GM23338 (cell line): Measurements from ENCODE around the gene LANCL3. TPM values are rescaled to one million over a fixed set of nuclear protein-coding genes. Genes with fewer than 3 reads are reported as not detected.

ENCODE experiments used
- ATAC-seq: fragments of 200-7000 bp; cut with Tn5 transposase; 3 replicates; pipeline ENCODE4 v1.9.1; 2020
- DNase-seq: peaks from one replicate; pipeline ENCODE4 v3.0.0-alpha.2; 2015; ENCODE audit warnings: low spot score
- H2AFZ ChIP-seq: fragments of 200-600 bp; sonication (generic); 2 replicates; pipeline ENCODE4 v1.8.0; 2016; ENCODE audit warnings: antibody characterized with exemption, mild to moderate bottlenecking, moderate library complexity
- H3F3A ChIP-seq: fragments of 200-600 bp; sonication (generic); replicated peaks from 2 replicates; pipeline ENCODE4 v1.8.0; 2017; ENCODE audit warnings: antibody characterized with exemption, mixed run types, low read depth
- H3K27ac ChIP-seq: fragments of 200-600 bp; sonication (generic); 2 replicates; pipeline ENCODE4 v1.6.1; 2016; ENCODE audit warnings: low read depth
- H3K27me3 ChIP-seq: fragments of 200-600 bp; sonication (generic); 2 replicates; pipeline ENCODE4 v1.8.0; 2016; ENCODE audit warnings: mild to moderate bottlenecking, mixed run types, moderate library complexity; ENCODE audit not compliant: insufficient read depth
- H3K36me3 ChIP-seq: fragments of 200-600 bp; sonication (generic); 2 replicates; pipeline ENCODE4 v1.8.0; 2016; ENCODE audit warnings: mild to moderate bottlenecking; ENCODE audit not compliant: insufficient read depth
- H3K4me1 ChIP-seq: fragments of 200-600 bp; sonication (generic); 2 replicates; pipeline ENCODE4 v1.8.0; 2016; ENCODE audit warnings: mild to moderate bottlenecking, moderate library complexity; ENCODE audit not compliant: insufficient read depth
- H3K4me2 ChIP-seq: fragments of 200-600 bp; sonication (generic); 2 replicates; pipeline ENCODE4 v1.7.1; 2017; ENCODE audit warnings: mixed run types
- H3K4me3 ChIP-seq: fragments of 200-600 bp; sonication (generic); 2 replicates; pipeline ENCODE4 v1.6.1; 2016; ENCODE audit warnings: mixed run types
- H3K79me2 ChIP-seq: fragments of 200-600 bp; sonication (generic); replicated peaks from 2 replicates; pipeline ENCODE4 v1.8.0; 2017; ENCODE audit warnings: mild to moderate bottlenecking; ENCODE audit not compliant: insufficient read depth
- H3K9me2 ChIP-seq: fragments of 200-600 bp; sonication (generic); 2 replicates; pipeline ENCODE4 v1.8.0; 2017; ENCODE audit not compliant: insufficient read depth
- H4K20me1 ChIP-seq: fragments of 200-600 bp; sonication (generic); replicated peaks from 2 replicates; pipeline ENCODE4 v1.8.0; 2017; ENCODE audit warnings: mild to moderate bottlenecking; ENCODE audit not compliant: insufficient read depth
- H3K27ac Mint-ChIP-seq: 2 replicates; pipeline ENCODE4 v1.8.0; 2020; ENCODE audit warnings: inconsistent platforms, mild to moderate bottlenecking, moderate library complexity, mixed read lengths
- H3K27me3 Mint-ChIP-seq: 3 replicates; pipeline ENCODE4 v1.8.0; 2022; ENCODE audit warnings: low read depth, mild to moderate bottlenecking, moderate library complexity, mixed read lengths, inconsistent platforms; ENCODE audit not compliant: insufficient read depth, poor library complexity
- H3K36me3 Mint-ChIP-seq: 3 replicates; pipeline ENCODE4 v1.8.0; 2021; ENCODE audit warnings: low read depth, mild to moderate bottlenecking, inconsistent platforms, moderate library complexity, mixed read lengths
- H3K4me1 Mint-ChIP-seq: 3 replicates; pipeline ENCODE4 v1.8.0; 2020; ENCODE audit warnings: mild to moderate bottlenecking, inconsistent platforms, mixed read lengths
- H3K4me3 Mint-ChIP-seq: 3 replicates; pipeline ENCODE4 v1.8.0; 2021; ENCODE audit warnings: moderate library complexity, mild to moderate bottlenecking, inconsistent platforms, mixed read lengths
- H3K9me3 Mint-ChIP-seq: 3 replicates; pipeline ENCODE4 v1.8.0; 2020; ENCODE audit warnings: moderate library complexity, mild to moderate bottlenecking, inconsistent platforms, mixed read lengths
- CREB1 ChIP-seq: fragments of 250-450 bp; sonication (Bioruptor Pico); IDR thresholded peaks from 2 replicates; pipeline ENCODE4 v1.5.0; 2020; ENCODE audit warnings: low read depth, mild to moderate bottlenecking, moderate library complexity
- EZH2 ChIP-seq: fragments of 200-600 bp; sonication (generic); IDR thresholded peaks from one replicate; pipeline ENCODE4 v1.8.0; 2017; ENCODE audit warnings: antibody characterized with exemption, mild to moderate bottlenecking, low read depth; ENCODE audit not compliant: unreplicated experiment
- EZH2phosphoT487 ChIP-seq: fragments of 200-600 bp; sonication (generic); IDR thresholded peaks from one replicate; pipeline ENCODE4 v1.8.1; 2018; ENCODE audit warnings: antibody characterized with exemption; ENCODE audit not compliant: unreplicated experiment
- JUNB ChIP-seq: IDR thresholded peaks from one replicate; pipeline ENCODE4 v1.6.1; 2016; ENCODE audit warnings: antibody characterized with exemption; ENCODE audit not compliant: unreplicated experiment
- NANOG ChIP-seq: IDR thresholded peaks from 2 replicates; pipeline ENCODE4 v1.6.1; 2016; ENCODE audit warnings: antibody characterized with exemption, borderline replicate concordance
- POLR2AphosphoS5 ChIP-seq: IDR thresholded peaks from 2 replicates; pipeline ENCODE4 v1.6.1; 2016; ENCODE audit warnings: antibody characterized with exemption, low read depth
- STAT1 ChIP-seq: IDR thresholded peaks from one replicate; pipeline ENCODE4 v1.6.1; 2016; ENCODE audit warnings: antibody characterized with exemption; ENCODE audit not compliant: unreplicated experiment
- ZNF114 ChIP-seq: fragments of 250-450 bp; sonication (Bioruptor Pico); IDR thresholded peaks from 2 replicates; pipeline ENCODE4 v1.5.0; 2020; ENCODE audit warnings: mild to moderate bottlenecking, moderate library complexity
- ZNF331 ChIP-seq: fragments of 250-450 bp; sonication (Bioruptor Pico); IDR thresholded peaks from 2 replicates; pipeline ENCODE4 v1.5.0; 2020; ENCODE audit warnings: low read depth, mild to moderate bottlenecking, moderate library complexity
- polyA plus RNA-seq: library from polyadenylated mRNA; unstranded; fragments of >200 nt; fragmentation: Nextera tagmentation; extraction: Ambion mirVana; gene quantifications from 2 replicates; pipeline ENCODE4 v1.2.1, GENCODE V29; 2016
- total RNA-seq: library from RNA; depleted of rRNA; stranded (reverse); fragments of >200 nt; shearing (Covaris generic); gene quantifications from 2 replicates; pipeline ENCODE4 v1.2.3, GENCODE V29; 2014
- TF ChIP-seq, protein P1 (sequence below), 2 experiments: fragments of 200-600 bp in 1 of 2; sonication (generic) in 1 of 2; conservative IDR thresholded peaks; 2 replicates each; pipeline versions ENCODE4 v1.5.1 to v1.6.1; 2016 to 2017; ENCODE audit warnings: antibody characterized with exemption in 2 of 2, low read depth in 2 of 2, mild to moderate bottlenecking in 2 of 2, moderate library complexity in 1 of 2
- TF ChIP-seq, protein P2 (sequence below): fragments of 250-450 bp; sonication (Bioruptor Pico); IDR thresholded peaks from 2 replicates; pipeline ENCODE4 v1.5.0; 2020; ENCODE audit warnings: mild to moderate bottlenecking, moderate library complexity
- TF ChIP-seq, protein P3 (sequence below): IDR thresholded peaks from 2 replicates; pipeline ENCODE4 v1.6.1; 2016; ENCODE audit warnings: antibody characterized with exemption
- TF ChIP-seq, protein P4 (sequence below): IDR thresholded peaks from one replicate; pipeline ENCODE4 v1.6.1; 2018; ENCODE audit warnings: antibody characterized with exemption; ENCODE audit not compliant: unreplicated experiment

The LANCL3 gene
- total and polyA plus RNA-seq, 2 experiments from 2014 or later: 0.11 to 1.8 TPM

DNA sequence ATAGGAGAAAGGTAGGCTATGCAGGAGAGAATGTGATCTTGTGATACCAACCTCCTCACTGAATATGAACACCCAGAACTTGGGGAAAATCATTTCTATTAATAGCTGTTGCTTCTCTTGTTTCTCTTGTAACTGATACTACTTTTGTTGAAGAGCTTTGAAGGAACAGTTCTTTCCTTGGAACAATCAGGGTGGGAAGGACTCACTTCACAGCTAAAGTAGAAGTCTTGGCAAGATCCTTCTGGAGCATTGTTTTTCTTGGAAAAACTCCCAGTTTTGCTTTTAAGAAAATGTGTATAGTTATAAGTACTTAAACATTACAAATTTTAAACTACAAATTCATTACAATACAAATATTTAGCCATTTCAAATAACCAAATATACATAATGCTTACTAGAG, 95.1 kb downstream of the LANCL3 start:
- Histone ChIP-seq H4K20me1 (no peaks in the 10 kb centered on the region), H3K4me2 (no peak overlapping the region), H3K79me2 (no peaks in the 10 kb centered on the region), H3K4me3 (no peak overlapping the region), H3K27ac (no peak overlapping the region), H2AFZ (no peak overlapping the region), H3K4me1 (no peaks in the 10 kb centered on the region), H3F3A (no peaks in the 10 kb centered on the region), H3K27me3 (no peaks in the 10 kb centered on the region), H3K36me3 (no peaks in the 10 kb centered on the region), H3K9me2 (no peaks in the 10 kb centered on the region)
- Mint-ChIP-seq H3K4me1 (no peaks in the 10 kb centered on the region), H3K36me3 (no peaks in the 10 kb centered on the region), H3K27ac (no peak overlapping the region), H3K27me3 (no peaks in the 10 kb centered on the region), H3K4me3 (no peak overlapping the region), H3K9me3 (no peaks in the 10 kb centered on the region)
- TF ChIP-seq POLR2AphosphoS5 (no peak), ZNF331 (no peak), JUNB (no peak), STAT1 (no peak), NANOG (no peak), EZH2 (no peak), ZNF114 (no peak), EZH2phosphoT487 (no peak), CREB1 (CRISPR knock-in tag) (no peak)
- TF ChIP-seq, protein P1, sequence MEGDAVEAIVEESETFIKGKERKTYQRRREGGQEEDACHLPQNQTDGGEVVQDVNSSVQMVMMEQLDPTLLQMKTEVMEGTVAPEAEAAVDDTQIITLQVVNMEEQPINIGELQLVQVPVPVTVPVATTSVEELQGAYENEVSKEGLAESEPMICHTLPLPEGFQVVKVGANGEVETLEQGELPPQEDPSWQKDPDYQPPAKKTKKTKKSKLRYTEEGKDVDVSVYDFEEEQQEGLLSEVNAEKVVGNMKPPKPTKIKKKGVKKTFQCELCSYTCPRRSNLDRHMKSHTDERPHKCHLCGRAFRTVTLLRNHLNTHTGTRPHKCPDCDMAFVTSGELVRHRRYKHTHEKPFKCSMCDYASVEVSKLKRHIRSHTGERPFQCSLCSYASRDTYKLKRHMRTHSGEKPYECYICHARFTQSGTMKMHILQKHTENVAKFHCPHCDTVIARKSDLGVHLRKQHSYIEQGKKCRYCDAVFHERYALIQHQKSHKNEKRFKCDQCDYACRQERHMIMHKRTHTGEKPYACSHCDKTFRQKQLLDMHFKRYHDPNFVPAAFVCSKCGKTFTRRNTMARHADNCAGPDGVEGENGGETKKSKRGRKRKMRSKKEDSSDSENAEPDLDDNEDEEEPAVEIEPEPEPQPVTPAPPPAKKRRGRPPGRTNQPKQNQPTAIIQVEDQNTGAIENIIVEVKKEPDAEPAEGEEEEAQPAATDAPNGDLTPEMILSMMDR (conservative IDR thresholded peaks at IDR 0.05; ENCODE audit: low read depth in 2 of 2): no peak
- TF ChIP-seq, protein P2, sequence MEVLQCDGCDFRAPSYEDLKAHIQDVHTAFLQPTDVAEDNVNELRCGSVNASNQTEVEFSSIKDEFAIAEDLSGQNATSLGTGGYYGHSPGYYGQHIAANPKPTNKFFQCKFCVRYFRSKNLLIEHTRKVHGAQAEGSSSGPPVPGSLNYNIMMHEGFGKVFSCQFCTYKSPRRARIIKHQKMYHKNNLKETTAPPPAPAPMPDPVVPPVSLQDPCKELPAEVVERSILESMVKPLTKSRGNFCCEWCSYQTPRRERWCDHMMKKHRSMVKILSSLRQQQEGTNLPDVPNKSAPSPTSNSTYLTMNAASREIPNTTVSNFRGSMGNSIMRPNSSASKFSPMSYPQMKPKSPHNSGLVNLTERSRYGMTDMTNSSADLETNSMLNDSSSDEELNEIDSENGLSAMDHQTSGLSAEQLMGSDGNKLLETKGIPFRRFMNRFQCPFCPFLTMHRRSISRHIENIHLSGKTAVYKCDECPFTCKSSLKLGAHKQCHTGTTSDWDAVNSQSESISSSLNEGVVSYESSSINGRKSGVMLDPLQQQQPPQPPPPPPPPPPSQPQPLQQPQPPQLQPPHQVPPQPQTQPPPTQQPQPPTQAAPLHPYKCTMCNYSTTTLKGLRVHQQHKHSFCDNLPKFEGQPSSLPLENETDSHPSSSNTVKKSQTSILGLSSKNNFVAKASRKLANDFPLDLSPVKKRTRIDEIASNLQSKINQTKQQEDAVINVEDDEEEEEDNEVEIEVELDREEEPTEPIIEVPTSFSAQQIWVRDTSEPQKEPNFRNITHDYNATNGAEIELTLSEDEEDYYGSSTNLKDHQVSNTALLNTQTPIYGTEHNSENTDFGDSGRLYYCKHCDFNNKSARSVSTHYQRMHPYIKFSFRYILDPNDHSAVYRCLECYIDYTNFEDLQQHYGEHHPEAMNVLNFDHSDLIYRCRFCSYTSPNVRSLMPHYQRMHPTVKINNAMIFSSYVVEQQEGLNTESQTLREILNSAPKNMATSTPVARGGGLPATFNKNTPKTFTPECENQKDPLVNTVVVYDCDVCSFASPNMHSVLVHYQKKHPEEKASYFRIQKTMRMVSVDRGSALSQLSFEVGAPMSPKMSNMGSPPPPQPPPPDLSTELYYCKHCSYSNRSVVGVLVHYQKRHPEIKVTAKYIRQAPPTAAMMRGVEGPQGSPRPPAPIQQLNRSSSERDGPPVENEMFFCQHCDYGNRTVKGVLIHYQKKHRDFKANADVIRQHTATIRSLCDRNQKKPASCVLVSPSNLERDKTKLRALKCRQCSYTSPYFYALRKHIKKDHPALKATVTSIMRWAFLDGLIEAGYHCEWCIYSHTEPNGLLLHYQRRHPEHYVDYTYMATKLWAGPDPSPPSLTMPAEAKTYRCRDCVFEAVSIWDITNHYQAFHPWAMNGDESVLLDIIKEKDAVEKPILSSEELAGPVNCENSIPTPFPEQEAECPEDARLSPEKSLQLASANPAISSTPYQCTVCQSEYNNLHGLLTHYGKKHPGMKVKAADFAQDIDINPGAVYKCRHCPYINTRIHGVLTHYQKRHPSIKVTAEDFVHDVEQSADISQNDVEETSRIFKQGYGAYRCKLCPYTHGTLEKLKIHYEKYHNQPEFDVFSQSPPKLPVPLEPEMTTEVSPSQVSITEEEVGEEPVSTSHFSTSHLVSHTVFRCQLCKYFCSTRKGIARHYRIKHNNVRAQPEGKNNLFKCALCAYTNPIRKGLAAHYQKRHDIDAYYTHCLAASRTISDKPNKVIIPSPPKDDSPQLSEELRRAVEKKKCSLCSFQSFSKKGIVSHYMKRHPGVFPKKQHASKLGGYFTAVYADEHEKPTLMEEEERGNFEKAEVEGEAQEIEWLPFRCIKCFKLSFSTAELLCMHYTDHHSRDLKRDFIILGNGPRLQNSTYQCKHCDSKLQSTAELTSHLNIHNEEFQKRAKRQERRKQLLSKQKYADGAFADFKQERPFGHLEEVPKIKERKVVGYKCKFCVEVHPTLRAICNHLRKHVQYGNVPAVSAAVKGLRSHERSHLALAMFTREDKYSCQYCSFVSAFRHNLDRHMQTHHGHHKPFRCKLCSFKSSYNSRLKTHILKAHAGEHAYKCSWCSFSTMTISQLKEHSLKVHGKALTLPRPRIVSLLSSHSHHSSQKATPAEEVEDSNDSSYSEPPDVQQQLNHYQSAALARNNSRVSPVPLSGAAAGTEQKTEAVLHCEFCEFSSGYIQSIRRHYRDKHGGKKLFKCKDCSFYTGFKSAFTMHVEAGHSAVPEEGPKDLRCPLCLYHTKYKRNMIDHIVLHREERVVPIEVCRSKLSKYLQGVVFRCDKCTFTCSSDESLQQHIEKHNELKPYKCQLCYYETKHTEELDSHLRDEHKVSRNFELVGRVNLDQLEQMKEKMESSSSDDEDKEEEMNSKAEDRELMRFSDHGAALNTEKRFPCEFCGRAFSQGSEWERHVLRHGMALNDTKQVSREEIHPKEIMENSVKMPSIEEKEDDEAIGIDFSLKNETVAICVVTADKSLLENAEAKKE (CRISPR knock-in tag): no peak
- TF ChIP-seq, protein P3, sequence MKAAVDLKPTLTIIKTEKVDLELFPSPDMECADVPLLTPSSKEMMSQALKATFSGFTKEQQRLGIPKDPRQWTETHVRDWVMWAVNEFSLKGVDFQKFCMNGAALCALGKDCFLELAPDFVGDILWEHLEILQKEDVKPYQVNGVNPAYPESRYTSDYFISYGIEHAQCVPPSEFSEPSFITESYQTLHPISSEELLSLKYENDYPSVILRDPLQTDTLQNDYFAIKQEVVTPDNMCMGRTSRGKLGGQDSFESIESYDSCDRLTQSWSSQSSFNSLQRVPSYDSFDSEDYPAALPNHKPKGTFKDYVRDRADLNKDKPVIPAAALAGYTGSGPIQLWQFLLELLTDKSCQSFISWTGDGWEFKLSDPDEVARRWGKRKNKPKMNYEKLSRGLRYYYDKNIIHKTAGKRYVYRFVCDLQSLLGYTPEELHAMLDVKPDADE: no peak
- TF ChIP-seq, protein P4, sequence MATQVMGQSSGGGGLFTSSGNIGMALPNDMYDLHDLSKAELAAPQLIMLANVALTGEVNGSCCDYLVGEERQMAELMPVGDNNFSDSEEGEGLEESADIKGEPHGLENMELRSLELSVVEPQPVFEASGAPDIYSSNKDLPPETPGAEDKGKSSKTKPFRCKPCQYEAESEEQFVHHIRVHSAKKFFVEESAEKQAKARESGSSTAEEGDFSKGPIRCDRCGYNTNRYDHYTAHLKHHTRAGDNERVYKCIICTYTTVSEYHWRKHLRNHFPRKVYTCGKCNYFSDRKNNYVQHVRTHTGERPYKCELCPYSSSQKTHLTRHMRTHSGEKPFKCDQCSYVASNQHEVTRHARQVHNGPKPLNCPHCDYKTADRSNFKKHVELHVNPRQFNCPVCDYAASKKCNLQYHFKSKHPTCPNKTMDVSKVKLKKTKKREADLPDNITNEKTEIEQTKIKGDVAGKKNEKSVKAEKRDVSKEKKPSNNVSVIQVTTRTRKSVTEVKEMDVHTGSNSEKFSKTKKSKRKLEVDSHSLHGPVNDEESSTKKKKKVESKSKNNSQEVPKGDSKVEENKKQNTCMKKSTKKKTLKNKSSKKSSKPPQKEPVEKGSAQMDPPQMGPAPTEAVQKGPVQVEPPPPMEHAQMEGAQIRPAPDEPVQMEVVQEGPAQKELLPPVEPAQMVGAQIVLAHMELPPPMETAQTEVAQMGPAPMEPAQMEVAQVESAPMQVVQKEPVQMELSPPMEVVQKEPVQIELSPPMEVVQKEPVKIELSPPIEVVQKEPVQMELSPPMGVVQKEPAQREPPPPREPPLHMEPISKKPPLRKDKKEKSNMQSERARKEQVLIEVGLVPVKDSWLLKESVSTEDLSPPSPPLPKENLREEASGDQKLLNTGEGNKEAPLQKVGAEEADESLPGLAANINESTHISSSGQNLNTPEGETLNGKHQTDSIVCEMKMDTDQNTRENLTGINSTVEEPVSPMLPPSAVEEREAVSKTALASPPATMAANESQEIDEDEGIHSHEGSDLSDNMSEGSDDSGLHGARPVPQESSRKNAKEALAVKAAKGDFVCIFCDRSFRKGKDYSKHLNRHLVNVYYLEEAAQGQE: no peak
- ATAC-seq: no peak
- no peak for DNase-seq
